ENCODE results near the gene PHACTR3. TPM values are rescaled to one million over a fixed set of nuclear protein-coding genes. Genes with fewer than 3 reads are reported as not detected.
A peak's percentile ranks its signal among the peaks of the same experiment; 100 is the strongest.

PHACTR3 gene
- polyA plus RNA-seq, 1 donor, result 5.5 TPM

GRCh38 chr20:59813948-59814839, 209.9 kb downstream of the PHACTR3 start:
- DNase-seq (ENCODE audit: low read depth), result no peak

DNA sequence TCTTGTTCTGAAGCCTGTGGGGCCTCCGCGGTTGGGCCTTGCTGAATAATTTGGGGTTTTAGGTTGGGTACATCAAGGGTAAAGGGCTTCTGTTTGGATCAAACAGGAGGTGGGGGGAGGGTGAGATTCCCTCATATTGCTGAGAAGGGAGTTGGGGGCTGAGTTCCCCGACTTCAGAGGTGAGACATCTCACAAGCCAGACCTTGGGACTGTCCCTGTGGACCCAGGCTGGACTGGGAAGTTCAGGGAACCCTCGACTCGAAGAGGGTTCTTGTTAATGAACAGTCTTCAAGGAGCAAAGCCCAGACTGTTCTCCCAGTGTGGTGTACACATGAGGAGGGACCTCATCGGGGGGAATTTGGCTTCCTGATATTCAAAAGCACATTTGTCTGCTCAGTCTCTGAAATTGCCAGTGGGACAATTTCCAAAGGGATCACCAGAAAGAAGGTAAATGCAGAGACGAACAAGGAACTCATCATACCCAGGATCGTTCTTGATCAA, 210.6 kb downstream of the PHACTR3 start:
- DNase-seq (ENCODE audit: low read depth), result no peak

GRCh38 chr20:59816146-59816738, 211.9 kb downstream of the PHACTR3 start:
- no peak for DNase-seq (ENCODE audit: low read depth)

DNA sequence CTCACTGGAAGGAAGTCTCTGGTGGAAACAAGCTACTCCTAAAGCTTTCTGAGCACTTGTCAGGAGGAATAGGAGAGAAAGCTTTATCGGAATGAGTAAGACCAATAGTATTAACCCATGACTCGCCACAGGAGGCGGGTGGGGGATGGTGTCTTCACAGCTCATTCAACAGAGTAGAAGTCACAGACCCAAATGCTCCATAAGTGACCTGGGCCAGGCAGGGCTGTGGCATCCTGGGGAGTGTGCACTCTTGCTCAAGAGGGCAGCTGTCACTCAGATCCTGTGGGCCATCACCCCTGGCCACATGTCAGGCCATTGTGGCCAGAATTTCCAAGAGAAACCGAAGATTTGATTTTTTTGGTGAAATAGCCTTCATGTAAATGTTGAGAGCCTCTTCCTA, 213.1 kb downstream of the PHACTR3 start:
- no peak for DNase-seq (ENCODE audit: low read depth)

DNA sequence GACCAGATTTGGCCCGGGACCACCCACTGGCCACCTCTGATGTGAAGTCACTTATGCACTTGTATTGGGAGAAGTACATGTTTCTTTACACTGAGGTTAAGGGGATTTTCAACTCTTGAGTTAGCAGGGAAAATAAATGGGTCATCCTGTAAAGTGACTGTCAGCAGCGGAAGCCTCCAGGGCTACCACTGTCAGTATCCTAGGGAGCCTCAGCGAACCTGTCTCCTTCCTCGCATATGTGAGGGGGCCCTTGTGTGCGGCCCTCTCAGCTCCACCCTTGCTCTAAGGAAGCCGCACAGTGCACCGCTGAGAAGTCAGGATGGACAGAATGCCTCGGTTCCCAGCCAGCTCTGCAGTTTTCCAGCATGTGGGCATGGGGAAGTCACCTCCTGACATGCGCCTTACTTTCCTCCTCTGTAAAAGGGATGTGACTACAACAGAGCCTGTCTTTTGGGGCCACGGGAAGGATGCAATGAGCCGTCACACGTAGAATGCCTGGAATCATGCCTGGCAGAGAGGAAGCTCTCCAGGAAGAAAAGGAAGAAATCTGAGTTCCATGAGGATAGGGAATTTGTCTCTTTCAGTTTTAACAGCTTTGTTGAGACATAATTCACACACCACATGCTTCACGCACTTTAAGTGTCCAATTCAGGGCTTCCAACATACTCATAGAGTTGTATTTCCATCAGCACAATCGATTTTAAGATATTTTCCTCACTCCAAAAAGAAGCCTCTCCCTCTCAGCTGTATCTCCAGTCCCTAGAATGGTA, 213.7 kb downstream of the PHACTR3 start:
- no peak for DNase-seq (ENCODE audit: low read depth)

GRCh38 chr20:59818911-59819310, 214.6 kb downstream of the PHACTR3 start:
- DNase-seq (ENCODE audit: low read depth), result no peak

GRCh38 chr20:59819496-59820203, 215.3 kb downstream of the PHACTR3 start:
- DNase-seq (ENCODE audit: low read depth), result no peak

DNA sequence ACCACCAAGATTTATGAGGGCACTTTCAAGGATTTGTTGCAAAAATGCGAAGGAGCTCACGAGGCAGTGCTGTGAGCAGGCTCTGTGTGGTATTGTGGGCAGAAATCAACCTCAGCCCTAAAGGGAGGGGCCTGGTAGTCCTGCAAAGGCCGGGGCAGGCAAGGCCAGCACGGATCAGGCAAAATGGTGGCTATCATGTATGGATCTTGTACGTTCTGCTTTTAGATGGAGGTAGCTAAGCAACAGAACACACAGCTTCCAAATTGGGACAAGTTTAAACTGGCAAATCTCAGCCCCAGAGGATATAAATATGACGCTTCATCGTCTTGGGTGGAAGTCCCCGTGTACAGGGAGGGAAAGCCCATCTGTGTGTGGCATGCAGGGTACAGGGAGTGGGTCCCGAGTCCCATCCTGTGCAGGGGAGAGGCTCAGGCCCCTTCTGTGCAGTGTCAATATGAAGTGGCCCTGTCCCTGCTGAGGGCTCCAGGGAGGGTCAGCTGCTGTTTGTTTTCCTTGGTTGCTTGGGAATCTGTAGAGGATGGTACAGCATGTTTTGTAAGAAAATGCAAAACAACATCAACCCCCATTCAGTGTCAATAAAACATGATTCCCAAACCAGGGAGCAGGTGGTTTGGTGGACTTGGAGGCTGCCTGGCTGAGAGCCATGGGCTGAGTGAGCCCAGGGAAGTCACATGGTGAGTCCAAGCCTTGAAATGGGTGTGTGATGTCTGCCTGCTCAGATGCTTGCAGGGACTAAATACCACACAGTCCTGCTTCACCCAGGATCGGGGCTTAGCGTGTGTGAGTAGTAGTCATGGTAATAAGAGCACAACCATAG, 216.1 kb downstream of the PHACTR3 start:
- DNase-seq (ENCODE audit: low read depth), result no peak

GRCh38 chr20:59821201-59821600, 216.9 kb downstream of the PHACTR3 start:
- DNase-seq (ENCODE audit: low read depth), result no peak

DNA sequence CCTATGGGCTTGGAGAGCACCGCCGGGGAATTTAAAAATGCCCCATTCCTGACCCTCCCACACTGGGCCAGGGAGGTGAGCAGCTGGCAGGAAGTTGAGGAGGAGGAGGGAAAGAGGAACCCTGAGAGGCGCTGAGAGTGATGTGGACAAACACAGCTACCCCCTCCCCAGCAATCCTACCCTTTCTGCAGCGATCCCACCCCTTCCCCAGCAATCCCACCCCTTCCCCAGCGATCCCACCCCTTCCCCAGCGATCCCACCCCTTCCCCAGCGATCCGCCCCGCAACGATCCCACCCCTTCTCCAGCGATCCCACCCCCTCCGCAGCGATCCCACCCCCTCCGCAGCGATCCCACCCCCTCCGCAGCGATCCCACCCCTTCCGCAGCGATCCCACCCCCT, 217.4 kb downstream of the PHACTR3 start:
- DNase-seq (ENCODE audit: low read depth), result no peak

GRCh38 chr20:59822291-59823029, 218.1 kb downstream of the PHACTR3 start:
- DNase-seq (ENCODE audit: low read depth), result no peak

DNA sequence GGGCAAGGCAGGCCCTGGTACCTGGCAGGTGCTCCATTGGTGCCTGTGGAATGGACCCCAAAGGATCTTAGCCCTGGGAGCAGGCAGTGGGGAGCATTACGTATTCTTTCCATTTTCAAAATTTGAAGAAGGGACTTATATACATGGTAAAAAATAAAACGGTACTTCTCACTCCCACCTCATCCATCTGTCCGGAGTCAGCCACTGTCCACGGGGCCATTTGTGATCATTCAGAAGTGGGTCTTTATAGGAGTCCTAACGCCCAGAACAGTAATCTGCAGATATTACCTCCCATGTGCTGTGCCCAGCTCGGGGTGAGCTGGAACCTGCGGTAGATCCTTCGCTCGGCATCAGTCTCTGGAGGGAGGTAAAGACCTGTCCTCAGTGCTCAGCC, 218.7 kb downstream of the PHACTR3 start:
- no peak for DNase-seq (ENCODE audit: low read depth)

DNA sequence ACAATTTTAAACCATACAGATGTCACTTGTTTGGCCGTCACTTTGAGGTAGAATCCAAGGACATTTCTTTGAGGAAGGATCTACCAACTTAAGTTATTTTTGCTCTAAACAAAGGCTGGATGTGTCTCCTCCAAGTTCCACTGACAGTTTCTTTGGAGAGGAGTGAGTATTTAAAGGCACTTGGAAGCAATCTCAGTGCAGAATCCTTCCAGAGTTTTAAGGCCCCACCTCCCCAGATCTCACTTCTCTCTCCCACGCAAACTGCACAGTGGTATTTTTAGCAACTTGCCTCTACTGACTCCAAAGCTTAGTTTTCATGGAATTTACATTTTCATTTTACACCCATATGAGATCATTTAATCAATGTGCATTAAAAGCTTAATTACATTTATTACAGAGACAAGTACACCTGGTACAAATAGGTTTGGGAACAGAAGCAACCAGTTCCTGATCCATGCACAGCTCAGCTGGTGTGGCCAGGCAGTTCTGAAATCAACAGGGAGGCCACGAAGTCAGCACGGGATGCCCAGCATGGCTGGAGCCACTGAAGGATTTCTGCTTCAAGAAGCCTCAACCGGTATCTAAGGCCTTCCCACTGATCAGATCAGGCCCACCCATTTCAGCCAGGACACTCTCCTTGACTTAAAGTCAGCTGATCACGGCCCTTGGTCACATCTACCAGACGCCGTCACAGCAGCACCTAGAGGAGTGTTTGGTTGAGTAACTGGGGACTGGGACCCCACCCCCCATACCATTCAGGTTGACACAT, 219.3 kb downstream of the PHACTR3 start:
- peak; percentile 54 for DNase-seq (ENCODE audit: low read depth)

GRCh38 chr20:59824711-59825562, 220.6 kb downstream of the PHACTR3 start:
- DNase-seq (ENCODE audit: low read depth), result no peak

DNA sequence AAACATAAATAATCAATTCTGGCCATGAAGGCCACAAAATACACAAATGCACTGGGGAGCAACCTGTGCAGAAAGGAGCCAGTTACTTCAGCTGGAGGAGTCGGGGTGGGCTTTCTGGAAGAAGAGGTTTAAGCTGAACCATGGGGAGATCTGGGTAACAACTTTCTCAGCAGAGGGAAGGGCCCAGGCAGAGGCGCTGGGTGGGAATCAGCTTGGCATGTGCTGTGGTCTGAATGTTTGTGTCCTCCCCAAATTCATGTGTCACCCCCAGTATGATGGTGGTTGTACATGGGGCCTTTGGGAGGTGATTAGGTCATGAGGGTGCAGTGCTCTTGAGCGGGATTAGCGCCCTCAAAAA, 221.2 kb downstream of the PHACTR3 start:
- DNase-seq (ENCODE audit: low read depth), result no peak

GRCh38 chr20:59825944-59826759, 221.8 kb downstream of the PHACTR3 start:
- no peak for DNase-seq (ENCODE audit: low read depth)

Data from forelimb muscle (tissue), 1 donor.